Activated T-cell treated with anti-CD3 and anti-CD28 coated beads, Interleukin-2, amount 50 U/mL, for 4 hours (primary cell): ENCODE results near the gene CXCL3. TPM values are rescaled to one million over a fixed set of nuclear protein-coding genes. Genes with fewer than 3 reads are reported as not detected.
"Not testable (repeated sequence)": the region's sequence is repeated elsewhere in the genome, so short reads cannot be mapped to it uniquely, and the experiment has no call there.

Source experiments
- ATAC-seq, 2 donors: fragments of 200-7000 bp; cut with Tn5 transposase; one replicate each; pipeline ENCODE4 v1.10.0; 2021
- DNase-seq: peaks from one replicate; pipeline ENCODE4 v3.0.0-alpha.2; 2020
- H3K27me3 Mint-ChIP-seq: one replicate; pipeline ENCODE4 v1.8.0; 2021; ENCODE audit warnings: low read depth, mixed read lengths
- H3K36me3 Mint-ChIP-seq: one replicate; pipeline ENCODE4 v1.8.0; 2022; ENCODE audit warnings: mixed read lengths; ENCODE audit not compliant: insufficient read depth
- H3K4me1 Mint-ChIP-seq: one replicate; pipeline ENCODE4 v1.8.0; 2021; ENCODE audit warnings: low read depth, mixed read lengths
- H3K4me3 Mint-ChIP-seq: one replicate; pipeline ENCODE4 v1.8.0; 2021; ENCODE audit warnings: mild to moderate bottlenecking, moderate library complexity, mixed read lengths
- H3K9me3 Mint-ChIP-seq: one replicate; pipeline ENCODE4 v1.8.0; 2021; ENCODE audit warnings: mixed read lengths
- total RNA-seq, 3 donors: library from RNA; stranded (reverse); gene quantifications; one replicate each; pipeline ENCODE4 v1.2.1, GENCODE V29; 2021

CXCL3 gene
- under 1 TPM in 1 of 3 donors, not detected in 2; 0.40 TPM for total RNA-seq

DNA sequence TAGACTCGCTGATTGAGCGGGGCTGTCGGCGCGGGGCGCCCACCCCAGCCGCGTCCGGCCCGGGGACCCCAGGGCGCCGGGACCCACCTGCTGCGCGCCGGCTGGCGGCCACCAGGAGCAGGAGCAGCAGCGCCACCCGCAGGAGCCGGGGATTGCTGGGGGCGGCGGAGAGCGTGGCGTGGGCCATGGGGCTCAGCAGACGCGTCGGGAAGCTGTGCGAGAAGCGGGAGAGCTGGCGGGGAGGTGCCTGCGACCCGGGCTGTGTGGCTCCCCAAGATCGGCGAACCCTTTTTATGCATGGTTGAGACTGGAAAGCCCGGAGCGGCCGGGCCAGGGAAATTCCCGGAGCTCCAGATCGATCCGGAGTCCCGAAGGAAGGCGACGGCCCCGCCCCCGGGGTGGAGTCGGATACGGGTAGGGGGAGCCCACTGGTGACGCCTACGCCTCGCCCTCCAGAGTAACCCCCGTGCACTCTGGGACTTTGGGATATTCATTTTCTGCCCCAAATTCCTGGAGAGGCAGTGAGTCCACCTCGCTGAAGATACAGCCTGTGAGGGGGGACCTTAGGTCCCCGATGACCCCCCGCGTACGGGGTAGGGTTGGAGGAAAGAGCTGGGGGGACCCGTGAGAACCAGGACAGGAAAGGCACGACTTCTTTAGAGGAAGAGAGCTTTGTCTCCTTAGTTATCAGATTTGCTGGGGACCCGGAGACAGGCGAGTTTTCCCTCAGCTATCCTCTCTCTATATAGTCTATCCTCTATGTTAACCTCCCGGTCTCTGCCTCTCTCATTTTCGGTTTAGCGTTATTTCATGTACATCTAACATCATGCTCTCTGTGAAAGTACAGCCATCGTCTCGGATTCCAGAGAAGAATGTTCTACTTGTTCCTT is at the start of gene CXCL3:
Gene CXCL3 (minus strand): TSS at position 265 of the 890 bp plus-strand sequence. CDS start 78 bp downstream, at position 187.
- Mint-ChIP-seq H3K27me3 (peaks cover 39% of the 10 kb centered on the region), H3K4me3 (peak within 1 kb of the TSS; percentile 67), H3K4me1 (peaks cover 7% of the 10 kb centered on the region), H3K36me3 (no peaks in the 10 kb centered on the region), H3K9me3 (no peaks in the 10 kb centered on the region)
- ATAC-seq (peak; percentile 56 to 63), DNase-seq (no peak)

GRCh38 chr4:74087481-74087880 is 49.0 kb upstream of the CXCL3 start:
- peaks cover 5% of the 10 kb centered on the region for H3K27me3 Mint-ChIP-seq
- H3K4me1 Mint-ChIP-seq: no peaks in the 10 kb centered on the region
- ATAC-seq (no peak), DNase-seq (no peak)
- H3K4me3 Mint-ChIP-seq: no peak overlapping the region
- no peaks in the 10 kb centered on the region for H3K36me3 Mint-ChIP-seq
- no peaks in the 10 kb centered on the region for H3K9me3 Mint-ChIP-seq

GRCh38 chr4:74085669-74086068 is 47.2 kb upstream of the CXCL3 start:
- Mint-ChIP-seq H3K36me3 (no peaks in the 10 kb centered on the region), H3K4me3 (no peak overlapping the region), H3K27me3 (peaks cover 4% of the 10 kb centered on the region), H3K9me3 (no peaks in the 10 kb centered on the region), H3K4me1 (no peaks in the 10 kb centered on the region)
- DNase-seq (no peak), ATAC-seq (no peak)

DNA sequence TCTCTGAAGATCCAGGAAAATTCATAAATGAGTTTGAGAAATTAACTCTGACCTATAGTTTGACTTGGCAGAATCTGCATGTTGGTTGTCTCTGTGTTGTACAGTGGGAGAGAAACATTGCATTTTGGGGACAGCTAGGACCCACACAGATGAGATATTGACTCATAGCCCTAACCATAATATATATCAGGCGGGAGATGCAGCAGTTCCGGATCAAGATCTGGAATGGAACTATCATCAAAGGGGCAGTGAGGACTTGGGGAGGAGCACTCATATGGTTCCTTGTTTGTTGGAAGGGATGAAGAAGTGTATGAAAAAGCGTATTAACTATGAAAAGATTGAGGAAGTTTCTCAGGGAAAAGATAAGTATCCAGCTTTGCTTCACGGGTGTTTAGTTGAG is 46.5 kb upstream of the CXCL3 start:
- DNase-seq: no peak

GRCh38 chr4:74083546-74083945 is 45.1 kb upstream of the CXCL3 start:
- Mint-ChIP-seq H3K36me3 (no peaks in the 10 kb centered on the region), H3K4me3 (no peak overlapping the region), H3K27me3 (peaks cover 4% of the 10 kb centered on the region), H3K9me3 (no peaks in the 10 kb centered on the region), H3K4me1 (no peaks in the 10 kb centered on the region)
- ATAC-seq (no peak), DNase-seq (no peak)

More for the DNA sequence above, 46.5 kb upstream of the CXCL3 start:
- H3K4me1 Mint-ChIP-seq: no peaks in the 10 kb centered on the region
- no peaks in the 10 kb centered on the region for H3K36me3 Mint-ChIP-seq
- H3K4me3 Mint-ChIP-seq: no peak overlapping the region
- no peaks in the 10 kb centered on the region for H3K9me3 Mint-ChIP-seq
- peaks cover 4% of the 10 kb centered on the region for H3K27me3 Mint-ChIP-seq
- no peak for ATAC-seq

GRCh38 chr4:74081035-74081434 is 42.5 kb upstream of the CXCL3 start:
- H3K36me3 Mint-ChIP-seq: no peaks in the 10 kb centered on the region
- no peaks in the 10 kb centered on the region for H3K9me3 Mint-ChIP-seq
- no peaks in the 10 kb centered on the region for H3K4me1 Mint-ChIP-seq
- DNase-seq (no peak), ATAC-seq (no peak)
- H3K27me3 Mint-ChIP-seq: peaks cover 4% of the 10 kb centered on the region
- no peak overlapping the region for H3K4me3 Mint-ChIP-seq

DNA sequence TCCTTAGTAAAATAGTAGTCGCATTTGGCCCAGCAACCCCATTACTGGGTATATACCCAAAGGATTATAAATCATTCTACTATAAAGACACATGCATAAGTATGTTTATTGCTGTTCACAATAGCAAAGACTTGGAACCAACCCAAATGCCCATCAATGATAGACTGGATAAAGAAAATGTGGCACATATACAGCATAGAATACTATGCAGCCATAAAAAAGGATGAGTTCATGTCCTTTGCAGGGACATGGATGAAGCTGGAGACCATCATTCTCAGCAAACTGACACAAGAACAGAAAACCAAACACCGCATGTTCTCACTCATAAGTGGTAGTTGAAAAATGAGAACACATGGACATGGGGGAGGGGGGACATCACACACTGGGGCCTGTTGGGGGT is 41.9 kb upstream of the CXCL3 start:
- H3K9me3 Mint-ChIP-seq: not testable (repeated sequence)

GRCh38 chr4:74079024-74079423 is 40.5 kb upstream of the CXCL3 start:
- ATAC-seq, H3K9me3 Mint-ChIP-seq, H3K4me1 Mint-ChIP-seq, DNase-seq, H3K4me3 Mint-ChIP-seq, H3K36me3 Mint-ChIP-seq, H3K27me3 Mint-ChIP-seq: not testable (repeated sequence)

More for the DNA sequence above, 41.9 kb upstream of the CXCL3 start:
- H3K4me1 Mint-ChIP-seq, DNase-seq, ATAC-seq, H3K4me3 Mint-ChIP-seq, H3K36me3 Mint-ChIP-seq, H3K27me3 Mint-ChIP-seq: not testable (repeated sequence)

DNA sequence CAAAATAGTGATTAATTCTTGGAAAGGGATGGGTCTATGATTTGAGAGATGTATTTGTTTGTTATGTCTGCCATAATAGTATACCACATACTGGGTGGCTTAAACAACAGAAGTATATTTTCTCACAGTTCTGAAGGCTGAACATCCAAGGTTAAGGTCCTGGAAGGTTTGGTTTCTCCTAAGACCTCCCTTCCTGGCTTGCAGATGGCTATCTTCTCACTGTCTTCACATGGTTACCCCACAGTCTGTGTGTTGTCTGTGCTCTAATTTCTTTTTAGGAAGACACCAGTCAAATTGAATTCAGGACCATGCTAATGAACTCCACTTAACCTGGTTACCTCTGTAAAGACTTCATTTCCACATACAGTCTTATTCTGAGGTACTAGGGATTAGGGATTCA is 34.9 kb upstream of the CXCL3 start:
- no peak overlapping the region for H3K4me3 Mint-ChIP-seq
- H3K9me3 Mint-ChIP-seq: no peaks in the 10 kb centered on the region
- H3K36me3 Mint-ChIP-seq: no peaks in the 10 kb centered on the region
- no peaks in the 10 kb centered on the region for H3K27me3 Mint-ChIP-seq
- DNase-seq: no peak
- ATAC-seq: no peak
- no peaks in the 10 kb centered on the region for H3K4me1 Mint-ChIP-seq

DNA sequence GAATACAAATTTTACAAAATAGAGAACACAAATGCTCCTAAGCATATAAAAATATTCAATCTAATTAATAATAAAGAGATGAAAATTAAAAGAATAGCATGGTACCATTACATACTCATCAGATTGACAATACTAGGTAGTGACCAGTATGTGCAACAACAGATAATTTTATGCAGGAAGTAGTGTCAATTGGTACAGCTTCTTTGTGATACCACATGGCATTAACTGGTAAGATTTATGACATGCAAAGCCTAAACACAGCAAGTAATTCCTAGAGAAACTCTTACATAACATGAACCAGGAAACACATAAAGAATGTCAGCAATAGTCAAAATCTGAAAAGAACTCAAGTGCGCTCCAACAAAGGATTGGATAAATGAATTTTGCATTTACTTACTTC is 34.2 kb upstream of the CXCL3 start:
- H3K4me1 Mint-ChIP-seq: no peaks in the 10 kb centered on the region
- H3K9me3 Mint-ChIP-seq: no peaks in the 10 kb centered on the region
- H3K4me3 Mint-ChIP-seq: no peak overlapping the region
- ATAC-seq (no peak), DNase-seq (no peak)
- no peaks in the 10 kb centered on the region for H3K36me3 Mint-ChIP-seq
- H3K27me3 Mint-ChIP-seq: no peaks in the 10 kb centered on the region

- H3K36me3 Mint-ChIP-seq: no peaks in the 10 kb centered on the region
- no peak overlapping the region for H3K4me3 Mint-ChIP-seq
- no peaks in the 10 kb centered on the region for H3K4me1 Mint-ChIP-seq
- ATAC-seq (no peak), DNase-seq (no peak)
- H3K9me3 Mint-ChIP-seq: no peaks in the 10 kb centered on the region
- peaks cover 3% of the 10 kb centered on the region for H3K27me3 Mint-ChIP-seq
Measured at GRCh38 chr4:74067586-74067985, 29.1 kb upstream of the CXCL3 start.

- Mint-ChIP-seq H3K9me3 (no peaks in the 10 kb centered on the region), H3K4me1 (no peaks in the 10 kb centered on the region), H3K27me3 (peaks cover 3% of the 10 kb centered on the region), H3K4me3 (no peak overlapping the region), H3K36me3 (no peaks in the 10 kb centered on the region)
- DNase-seq (no peak), ATAC-seq (no peak)
Measured at GRCh38 chr4:74066232-74066631, 27.7 kb upstream of the CXCL3 start.

- no peaks in the 10 kb centered on the region for H3K9me3 Mint-ChIP-seq
Measured at GRCh38 chr4:74065115-74065642, 26.7 kb upstream of the CXCL3 start.

GRCh38 chr4:74063859-74064258 is 25.4 kb upstream of the CXCL3 start:
- no peaks in the 10 kb centered on the region for H3K36me3 Mint-ChIP-seq
- H3K4me1 Mint-ChIP-seq: no peaks in the 10 kb centered on the region
- H3K4me3 Mint-ChIP-seq: no peak overlapping the region
- ATAC-seq (no peak), DNase-seq (no peak)
- H3K27me3 Mint-ChIP-seq: peaks cover 3% of the 10 kb centered on the region
- no peaks in the 10 kb centered on the region for H3K9me3 Mint-ChIP-seq

More at GRCh38 chr4:74065115-74065642, 26.7 kb upstream of the CXCL3 start:
- no peak overlapping the region for H3K4me3 Mint-ChIP-seq
- H3K27me3 Mint-ChIP-seq: peaks cover 3% of the 10 kb centered on the region
- DNase-seq: no peak
- H3K36me3 Mint-ChIP-seq: no peaks in the 10 kb centered on the region
- ATAC-seq: no peak
- no peaks in the 10 kb centered on the region for H3K4me1 Mint-ChIP-seq

DNA sequence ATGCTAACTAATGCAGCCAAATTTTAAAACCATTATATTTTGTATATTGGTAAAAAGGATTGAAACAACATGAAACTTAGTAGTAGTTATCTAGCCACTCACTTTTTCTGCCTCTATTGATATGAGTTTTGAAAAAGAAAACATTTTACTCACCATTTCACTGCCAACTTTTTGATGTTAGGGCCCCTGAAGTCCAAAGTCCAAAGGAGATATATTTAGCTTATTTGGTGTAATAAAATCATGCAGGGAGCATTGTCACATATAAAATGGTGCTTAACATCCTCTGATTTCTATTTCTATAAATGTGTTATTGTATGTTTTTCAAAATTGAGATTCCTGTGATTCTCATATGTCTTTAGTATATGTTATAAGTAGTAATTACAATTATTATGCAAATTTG is 24.5 kb upstream of the CXCL3 start:
- no peak overlapping the region for H3K4me3 Mint-ChIP-seq
- DNase-seq: no peak
- ATAC-seq: no peak
- H3K9me3 Mint-ChIP-seq: no peaks in the 10 kb centered on the region
- no peaks in the 10 kb centered on the region for H3K36me3 Mint-ChIP-seq
- no peaks in the 10 kb centered on the region for H3K4me1 Mint-ChIP-seq
- H3K27me3 Mint-ChIP-seq: peaks cover 5% of the 10 kb centered on the region
